Activated CD8-positive, alpha-beta memory T cell treated with anti-CD3 and anti-CD28 coated beads for 4 hours (primary cell): ENCODE measurements around the gene RIC8B.

Source experiments
- DNase-seq, 2 donors: peaks; one replicate each; pipeline ENCODE4 v3.0.0-alpha.2; 2020; ENCODE audit warnings: low read depth in 2 of 2

Gene RIC8B

DNA sequence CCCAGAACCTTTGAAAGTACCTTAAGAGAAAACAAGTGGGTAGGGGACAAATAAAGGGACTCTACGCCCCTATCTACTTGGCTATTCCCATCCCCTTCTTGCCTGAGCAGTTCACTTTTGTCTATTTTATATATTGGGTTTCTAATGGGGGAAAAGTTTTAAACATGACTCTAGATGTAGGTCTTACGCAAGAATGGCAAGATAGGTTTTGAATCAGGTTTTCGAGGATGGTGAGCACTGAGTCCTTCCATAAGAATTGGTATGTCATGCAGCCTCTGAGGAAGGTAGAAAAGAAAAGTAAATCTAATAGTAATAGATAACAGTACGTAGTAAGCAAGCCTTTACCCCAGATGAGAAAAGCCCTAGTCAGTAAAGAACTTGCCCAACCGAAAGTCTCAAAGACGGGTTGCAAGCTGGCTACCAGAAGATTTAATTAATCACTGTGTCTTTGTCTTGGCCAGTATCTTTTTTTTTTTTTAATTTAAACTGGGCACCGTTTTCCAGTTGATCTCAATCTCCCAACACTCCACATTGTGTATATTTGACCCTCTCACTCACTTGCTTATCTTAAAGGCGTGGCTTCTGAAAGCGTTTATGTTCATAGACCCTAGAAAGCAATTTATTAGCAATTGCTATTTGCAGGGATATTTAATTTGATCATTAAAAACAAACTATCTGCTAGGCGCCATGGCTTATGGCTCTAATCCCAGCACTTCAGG, 94.7 kb downstream of the RIC8B start:
- no peak for DNase-seq

DNA sequence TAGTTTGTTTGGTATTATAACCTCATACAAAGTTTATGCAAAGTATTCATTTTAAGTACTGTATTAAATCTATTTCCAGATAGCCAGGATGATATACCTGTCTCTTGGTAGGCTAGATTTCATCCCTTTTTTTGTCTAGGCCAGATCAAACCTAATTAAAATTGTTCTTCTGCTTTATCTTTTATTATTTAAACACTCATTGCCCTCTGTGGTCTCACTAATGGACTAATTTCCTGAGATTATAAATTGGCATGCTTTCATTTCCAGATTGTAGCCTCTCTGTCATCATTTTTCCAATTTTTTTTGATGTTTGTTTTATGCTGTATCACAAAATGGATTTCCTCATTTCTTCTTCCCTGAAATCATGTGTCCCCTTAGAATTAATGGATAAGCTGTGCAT, 95.6 kb downstream of the RIC8B start:
- no peak for DNase-seq

DNA sequence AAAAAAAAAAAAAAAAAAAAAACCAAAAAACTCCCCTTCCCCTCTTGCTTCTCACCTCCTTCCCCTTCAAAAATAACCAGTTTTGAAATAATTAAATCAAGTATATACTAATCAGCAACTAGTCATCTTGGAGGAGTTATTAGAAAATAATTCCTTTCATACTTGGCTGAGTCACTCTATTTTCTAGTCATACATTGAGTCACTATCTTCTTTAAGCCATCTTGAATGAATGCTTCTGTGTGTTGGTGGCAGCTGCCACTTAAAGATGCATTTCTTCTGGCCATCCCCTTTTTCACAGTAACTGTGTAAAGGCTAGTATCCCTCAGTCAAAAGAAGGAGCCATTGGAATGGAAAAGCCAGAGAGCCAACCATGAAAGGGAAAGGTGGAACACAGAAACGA, 97.0 kb downstream of the RIC8B start:
- no peak for DNase-seq

DNA sequence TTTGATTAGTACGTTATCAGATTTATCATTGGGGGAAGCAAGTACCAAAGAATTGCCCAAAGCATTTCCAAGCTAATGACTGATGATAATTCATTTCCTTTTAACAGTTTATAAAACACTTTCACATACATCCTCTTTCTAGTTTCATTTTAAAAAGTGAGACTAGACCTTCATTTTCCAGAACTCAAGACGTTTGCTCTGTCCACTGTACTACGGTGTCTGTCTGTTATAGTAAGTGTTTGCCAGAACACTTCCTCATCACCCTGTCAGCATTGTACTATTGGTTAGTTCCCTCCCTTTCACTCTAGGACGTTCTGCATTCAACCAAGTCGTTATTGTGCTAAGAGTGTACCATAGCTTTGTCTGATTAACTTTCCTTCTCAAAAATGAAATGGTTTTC, 99.5 kb downstream of the RIC8B start:
- DNase-seq: no peak

DNA sequence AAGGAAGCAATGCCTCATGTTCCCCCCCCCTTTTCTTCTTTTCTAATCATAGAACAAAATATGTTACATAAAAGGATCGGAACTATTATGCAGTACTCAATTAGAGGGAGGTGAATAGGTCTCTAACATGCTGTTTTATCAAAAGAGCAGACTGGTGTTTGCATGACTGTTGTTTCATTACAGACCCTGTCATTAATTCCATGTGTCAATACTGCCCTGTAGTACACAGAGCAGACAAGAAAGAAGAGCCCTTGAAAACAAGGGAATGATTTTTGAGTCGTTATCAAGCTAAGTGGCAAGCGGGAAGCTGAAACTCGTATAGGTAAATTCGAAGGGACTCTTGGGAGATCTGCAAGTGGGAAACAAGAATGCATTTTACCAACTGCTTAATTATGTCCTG, 104.3 kb downstream of the RIC8B start:
- no peak for DNase-seq

DNA sequence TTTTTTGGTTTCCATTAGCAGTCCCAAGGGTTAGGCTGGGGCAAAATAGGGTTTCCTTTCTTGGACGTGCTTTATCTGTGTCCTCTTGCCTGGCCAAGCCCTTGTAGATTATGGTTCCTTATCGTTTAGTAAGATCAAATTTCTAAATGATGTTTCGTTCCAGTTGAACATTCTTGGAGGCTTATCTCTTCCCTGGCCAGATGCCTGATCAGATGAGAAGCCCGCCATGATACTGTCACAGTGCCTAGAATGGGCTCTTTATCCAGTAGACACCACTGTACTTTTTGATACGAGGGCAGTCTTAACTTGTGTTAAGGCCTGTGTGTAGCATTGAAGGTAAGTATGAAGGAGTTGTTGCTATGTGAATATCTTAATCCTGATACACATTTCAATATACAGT, 105.1 kb downstream of the RIC8B start:
- DNase-seq: no peak

DNA sequence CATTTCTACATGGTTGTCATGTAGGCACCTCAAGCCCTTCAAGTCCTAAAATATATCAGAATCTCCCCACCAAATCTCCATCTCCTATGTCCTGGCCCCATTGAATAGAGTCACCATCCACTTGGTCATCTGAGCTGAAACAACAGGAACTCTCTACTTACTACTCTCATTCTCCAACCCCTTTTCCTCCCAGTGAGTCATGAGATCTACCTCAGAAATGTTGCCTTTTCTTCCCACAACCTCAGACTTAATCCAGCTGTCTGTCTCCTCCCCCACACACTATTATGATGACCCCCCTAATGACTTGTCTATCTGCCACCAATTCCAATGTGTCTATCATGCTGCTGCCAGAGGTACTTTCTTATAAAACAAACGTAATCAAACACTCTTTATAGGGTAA, 108.9 kb downstream of the RIC8B start:
- no peak for DNase-seq

DNA sequence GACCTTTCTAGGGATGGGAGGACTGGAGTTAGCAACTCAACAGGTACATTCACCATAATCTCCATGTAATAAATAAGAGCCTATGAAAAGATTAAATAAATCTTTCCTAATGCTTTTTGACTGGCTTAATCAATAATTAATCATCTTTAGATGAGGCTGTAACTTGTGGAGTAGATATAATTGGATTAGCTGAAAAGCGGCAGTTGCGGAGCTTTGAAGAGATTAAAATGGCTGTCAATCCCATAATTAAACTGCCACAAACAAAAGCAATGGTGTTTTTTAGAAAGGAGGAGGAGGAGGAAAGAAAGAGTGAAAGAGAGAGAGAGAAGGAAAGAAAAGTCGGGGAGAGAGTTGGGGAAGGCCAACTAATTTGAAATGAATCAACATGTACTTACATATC, 110.5 kb downstream of the RIC8B start:
- DNase-seq: no peak

DNA sequence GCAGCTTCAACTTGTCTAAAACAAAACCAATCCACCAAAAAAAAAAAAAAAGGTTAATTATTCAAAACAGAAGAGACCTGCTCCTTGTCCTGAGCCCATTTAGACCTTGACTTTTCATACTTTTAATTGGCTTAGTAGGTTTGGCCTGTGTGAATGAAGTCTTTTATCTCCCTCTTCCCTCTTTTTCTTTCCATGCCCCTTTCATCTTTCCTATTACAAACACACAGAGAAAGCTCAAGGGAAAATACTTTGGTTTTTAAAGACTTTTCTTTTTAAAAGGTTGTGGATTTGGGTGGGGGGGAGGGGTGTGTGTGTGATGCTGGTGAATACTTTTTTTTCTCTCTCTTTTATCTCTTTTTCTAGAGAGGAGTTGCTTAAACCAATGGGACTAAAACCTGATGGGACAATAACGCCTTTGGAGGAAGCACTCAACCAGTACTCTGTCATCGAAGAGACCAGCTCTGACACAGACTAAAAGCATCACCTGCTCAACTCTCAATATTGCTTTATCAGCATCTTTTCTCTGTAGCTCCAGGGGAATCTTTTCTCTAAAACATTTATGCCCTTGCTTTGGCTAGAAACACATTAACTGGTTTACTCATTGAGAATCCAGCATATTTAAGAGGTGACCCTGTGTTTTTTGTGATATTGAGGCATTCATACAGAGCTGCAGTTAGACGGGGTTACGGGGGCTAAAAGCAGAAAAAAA, 111.2 kb downstream of the RIC8B start:
- no peak for DNase-seq

DNA sequence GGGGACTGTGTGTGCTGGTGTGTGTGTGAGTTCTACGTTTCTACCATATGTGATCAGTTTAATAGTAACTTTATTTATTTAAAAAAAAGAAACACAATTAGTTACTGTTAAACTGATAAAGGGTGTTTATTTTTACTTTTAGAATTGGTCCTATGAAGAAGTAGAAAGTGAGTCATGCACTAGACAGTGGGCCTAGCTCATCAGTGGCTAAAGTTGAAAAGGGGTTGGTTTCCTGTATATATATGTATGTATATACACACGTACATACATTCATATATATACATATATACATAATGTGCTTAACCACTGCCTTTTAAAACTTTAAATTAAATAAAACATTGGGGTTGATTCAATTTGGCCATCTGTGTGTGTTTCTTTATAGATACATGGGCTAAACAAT, 112.5 kb downstream of the RIC8B start:
- DNase-seq: no peak

DNA sequence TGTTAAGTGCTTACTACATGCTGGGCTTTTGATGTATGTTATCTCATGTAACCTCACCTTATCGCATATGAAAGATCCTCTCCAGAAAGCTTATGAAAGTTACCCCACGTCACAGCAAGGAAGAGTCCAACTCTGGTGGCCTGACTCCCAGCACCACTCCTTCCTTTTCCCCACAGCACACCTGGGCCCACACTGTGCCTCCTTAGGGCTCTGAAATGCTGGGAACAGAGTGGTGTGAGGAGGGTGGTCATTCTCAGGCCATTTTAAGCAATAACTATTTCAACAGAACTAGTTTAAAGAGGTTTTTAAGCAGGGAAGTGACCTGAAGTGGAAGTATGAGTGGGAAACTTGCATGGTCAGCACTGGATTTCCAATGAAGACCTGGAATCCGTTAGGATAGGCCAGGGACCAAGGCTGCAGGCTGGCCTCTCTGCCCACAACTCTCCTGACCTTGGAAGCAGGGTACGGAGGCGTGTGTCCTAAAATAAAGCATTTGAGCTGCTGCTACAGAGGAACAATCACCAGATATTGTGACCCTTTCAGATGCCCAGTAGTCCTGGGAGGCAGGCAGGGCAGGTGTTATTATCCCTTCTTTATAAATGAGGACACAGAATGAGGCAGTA, 114.0 kb downstream of the RIC8B start:
- no peak for DNase-seq

DNA sequence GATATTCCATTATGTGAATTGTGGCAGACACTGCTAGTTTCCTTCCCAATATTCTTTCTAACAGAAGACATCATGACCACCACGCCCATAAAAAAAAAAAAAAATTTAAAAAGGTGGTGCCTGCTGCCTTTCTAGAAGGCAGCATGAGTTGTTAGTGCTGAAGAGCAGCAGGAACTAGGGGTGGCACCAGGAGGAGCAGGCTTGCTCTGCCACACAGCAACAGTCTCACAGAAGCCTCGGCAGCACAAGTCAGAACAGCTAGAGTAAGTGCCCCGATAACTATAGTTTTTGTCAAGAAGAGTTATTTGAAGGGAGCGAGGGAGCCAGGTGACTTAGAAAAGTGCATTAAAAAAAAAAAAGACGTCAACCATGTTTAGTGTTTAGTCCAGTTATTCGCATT, 114.8 kb downstream of the RIC8B start:
- no peak for DNase-seq

DNA sequence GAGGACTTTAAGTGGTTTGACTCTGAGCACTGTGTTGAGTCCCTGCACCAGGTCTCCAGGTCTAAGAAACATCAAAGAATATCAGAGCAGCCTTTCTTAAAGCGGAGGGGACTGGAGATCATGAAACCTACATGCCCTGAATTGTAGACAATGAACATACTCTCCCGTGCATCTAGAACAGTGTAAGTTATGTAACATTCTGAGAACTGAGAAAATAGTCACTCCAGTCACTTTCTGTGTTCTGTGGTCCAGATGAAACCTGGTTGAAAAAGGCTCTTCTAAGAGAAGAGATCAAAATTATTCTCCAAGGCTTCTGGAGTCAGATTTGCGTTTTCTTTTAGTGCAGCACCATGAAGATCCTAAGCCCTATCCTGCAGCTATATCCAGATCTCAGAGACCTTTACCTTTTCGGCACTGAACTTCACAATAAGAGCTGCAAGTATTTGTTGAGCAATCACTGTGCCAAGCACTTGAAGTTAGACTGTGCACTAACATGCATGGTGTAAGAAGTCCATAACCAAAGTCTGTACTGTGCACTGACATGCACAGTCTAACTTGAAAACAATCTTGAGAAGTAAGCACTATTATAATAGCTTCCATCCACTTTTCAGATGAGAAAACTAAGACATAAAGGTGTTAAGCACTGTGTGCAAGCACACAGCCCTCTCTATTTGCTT, 115.6 kb downstream of the RIC8B start:
- DNase-seq: no peak

DNA sequence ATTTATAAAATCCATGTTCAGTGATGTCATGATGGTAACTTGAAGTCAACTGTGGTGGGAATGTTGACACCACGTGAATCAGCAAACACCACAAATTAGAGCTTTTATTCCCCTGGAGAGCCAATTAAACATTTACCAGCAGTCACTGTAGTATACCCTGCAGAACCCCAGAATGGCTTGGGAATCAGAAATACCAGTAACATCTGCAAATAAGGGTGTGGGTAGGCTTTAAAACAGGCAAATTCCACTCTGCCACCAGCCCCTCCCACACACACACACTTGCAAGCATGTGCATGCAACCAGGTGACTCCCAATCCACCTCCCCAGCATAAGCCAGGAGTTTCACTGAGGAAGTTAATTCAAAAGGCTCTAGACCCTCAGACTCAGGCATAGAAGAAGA, 117.6 kb downstream of the RIC8B start:
- DNase-seq: no peak

DNA sequence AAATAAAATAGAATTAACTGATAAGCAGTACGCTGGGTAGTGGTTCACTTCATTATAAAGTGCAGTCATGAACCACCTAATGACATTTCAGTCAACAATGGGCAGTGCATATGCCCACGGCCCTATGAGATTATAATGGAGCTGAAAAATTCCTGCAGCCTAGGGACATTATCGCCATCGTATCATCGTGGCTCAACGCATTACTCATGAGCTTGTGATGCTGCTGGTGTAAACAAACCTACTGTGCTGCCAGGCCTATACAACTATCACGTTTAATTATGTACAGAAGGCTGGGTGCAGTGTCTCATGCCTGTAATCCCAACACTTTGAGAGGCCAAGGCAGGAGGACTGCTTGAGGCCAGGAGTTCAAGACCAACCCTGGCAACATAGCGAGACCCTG, 119.0 kb downstream of the RIC8B start:
- no peak for DNase-seq

DNA sequence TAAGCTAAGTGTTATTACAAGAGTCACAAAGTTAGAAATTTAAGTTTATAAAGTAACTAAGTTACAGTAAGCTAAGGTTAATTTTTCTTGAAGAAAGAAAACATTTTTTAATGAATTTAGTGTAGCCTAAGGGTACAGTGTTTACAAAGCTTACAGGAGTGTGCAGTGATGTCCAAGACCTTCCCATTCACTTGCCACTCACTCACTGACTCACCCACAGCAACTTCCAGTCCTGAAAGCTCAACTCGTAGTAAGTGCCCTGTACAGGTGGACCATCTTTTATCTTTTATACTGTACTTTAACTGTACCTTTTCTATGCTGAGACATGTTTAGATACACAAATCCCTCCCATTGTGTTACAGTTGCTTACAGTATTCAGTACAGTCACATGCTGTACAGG, 120.3 kb downstream of the RIC8B start:
- DNase-seq: no peak

DNA sequence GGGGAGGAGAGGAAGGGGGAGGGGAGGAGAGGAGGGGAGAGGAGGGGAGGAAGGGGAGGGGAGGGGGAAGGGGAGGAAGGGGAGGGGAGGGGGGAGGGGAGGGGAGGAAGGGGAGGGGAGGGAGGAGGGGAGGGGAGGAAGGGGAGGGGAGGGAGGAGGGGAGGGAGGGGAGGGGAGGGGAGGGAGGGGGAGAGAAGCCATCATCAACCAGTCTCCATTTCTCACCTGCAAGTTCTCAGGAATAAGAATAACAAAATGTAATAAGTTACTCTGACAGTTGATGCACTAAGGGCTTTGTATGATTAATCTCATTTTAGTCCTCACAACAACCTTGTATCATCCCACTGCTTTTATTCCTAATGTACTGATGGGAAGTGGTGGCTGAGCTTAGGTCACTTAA, 122.1 kb downstream of the RIC8B start:
- no peak for DNase-seq

DNA sequence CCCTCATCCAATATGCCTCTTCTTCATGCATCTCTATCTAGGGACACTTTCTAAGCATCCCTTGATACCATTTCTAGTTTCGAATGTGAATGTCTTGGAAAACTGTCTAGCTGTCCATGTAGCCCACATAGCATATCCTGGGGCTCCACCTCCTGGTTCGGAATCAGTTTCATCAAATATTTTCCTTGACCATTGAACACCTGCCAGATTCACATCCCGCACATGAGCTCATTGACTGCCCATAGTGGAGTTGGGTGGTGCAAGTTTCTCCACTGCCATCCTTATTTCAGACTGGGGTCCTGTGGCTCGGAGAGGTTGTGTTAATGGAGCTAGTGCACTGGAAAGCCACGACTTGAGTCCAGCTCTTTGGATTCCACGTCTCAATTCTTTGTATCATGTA, 122.6 kb downstream of the RIC8B start:
- DNase-seq: no peak

DNA sequence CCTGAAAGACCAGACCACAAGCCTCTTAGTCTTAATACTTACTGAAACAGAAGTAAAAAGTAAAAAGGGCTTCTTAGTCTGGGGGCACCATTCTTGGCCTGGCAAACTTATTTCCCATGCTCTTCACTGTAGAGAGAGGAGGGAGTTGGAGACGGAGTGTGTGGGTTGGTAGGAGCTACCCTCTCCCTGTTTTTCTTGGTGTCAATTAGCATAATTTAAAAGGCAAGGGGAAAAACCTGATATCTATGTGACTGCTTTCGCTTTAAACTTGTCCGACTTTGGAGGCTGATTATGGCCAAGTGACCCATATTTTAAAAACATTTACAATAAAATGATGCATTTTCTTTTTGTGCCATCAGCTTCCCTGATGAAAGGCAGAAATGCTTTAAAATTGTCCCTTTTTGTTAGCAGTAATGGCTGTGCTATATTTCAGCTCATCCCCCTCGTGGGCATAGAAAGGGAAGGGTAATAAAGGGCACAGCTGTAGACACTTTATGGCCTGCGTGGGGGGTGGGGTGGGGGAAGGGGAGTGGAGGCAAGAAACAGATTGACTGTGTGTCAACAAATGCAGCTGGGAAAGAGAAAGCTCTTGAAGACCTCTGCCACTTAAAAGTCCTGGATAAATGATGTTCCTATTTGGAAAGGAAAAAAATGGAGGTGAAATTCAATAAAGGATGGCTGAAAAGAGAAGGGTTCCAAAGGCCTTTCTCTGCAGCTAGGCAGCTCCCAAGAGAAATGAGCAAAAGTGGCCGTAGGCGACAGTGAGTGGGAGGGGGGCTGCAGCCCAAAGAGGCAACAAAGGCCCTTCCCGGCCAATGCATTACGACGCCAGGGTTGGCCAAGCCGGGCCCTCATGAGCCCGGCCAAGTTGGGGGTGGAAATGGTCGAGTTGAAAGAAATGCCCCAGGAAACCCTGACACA, 123.8 kb downstream of the RIC8B start:
- no peak for DNase-seq

DNA sequence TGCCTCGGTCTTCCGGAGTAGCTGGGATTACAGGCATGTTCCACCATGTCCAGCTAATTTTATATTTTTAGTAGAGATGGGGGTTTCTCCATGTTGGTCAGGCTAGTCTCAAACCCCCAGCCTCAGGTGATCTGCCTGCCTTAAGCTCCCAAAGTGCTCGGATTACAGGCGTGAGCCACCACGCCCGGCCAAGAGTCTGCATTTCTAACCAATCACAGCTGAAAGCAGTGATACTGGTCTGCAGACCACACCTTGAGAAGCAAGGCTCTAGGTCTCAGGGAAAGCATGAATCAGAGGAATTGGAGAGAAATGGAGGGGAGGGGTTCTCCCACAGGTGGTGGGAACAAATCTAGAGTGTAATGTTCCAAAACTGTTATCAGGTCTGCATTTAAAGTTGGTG, 126.1 kb downstream of the RIC8B start:
- DNase-seq: no peak

DNA sequence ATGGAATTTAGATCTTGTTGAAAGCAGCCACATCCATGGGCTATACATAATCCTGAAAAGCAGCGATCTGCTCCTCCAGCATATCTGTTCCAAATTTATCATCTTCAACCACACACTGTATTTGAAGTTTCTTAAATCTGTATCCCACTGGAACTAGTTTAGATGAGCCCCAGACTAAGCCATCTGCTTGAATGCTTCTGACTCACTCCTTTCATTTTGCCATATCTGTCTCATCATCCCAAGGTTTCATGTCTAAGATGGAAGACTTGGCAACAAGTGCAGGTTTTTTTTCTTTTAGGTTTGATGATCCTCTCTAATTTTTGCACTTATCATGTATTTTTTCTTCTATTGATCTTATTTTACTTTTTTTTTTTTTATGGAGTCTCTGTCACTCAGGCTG, 126.8 kb downstream of the RIC8B start:
- no peak for DNase-seq

DNA sequence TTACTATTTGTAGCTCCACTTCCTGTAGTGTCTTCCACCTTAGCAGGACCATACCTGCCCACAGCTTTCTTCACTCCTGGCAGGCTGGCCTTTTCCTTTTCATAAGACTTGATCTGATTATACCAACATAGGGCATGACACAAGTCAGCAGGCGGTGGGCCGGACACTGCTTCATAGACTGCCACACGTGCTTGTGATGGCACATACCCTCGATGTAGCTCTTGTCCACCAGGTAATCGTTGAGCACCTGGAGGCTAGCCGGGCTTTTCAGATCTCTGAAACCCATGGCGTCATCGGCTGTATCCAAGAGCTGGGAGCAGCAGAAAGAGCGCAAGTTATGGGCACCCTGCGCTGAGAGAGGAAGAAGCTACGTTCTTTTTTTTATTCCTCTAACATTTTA, 127.6 kb downstream of the RIC8B start:
- no peak for DNase-seq
